IMR-90 (cell line): ENCODE data around the gene ZNF519. TPM values are rescaled to one million over a fixed set of nuclear protein-coding genes. Genes with fewer than 3 reads are reported as not detected.
"Not testable (repeated sequence)": the region's sequence is repeated elsewhere in the genome, so short reads cannot be mapped to it uniquely, and the experiment has no call there.

Source experiments
- ATAC-seq: fragments of 200-7000 bp; cut with Tn5 transposase; 2 replicates; pipeline ENCODE4 v1.9.1; 2020; ENCODE audit warnings: low read depth, mild to moderate bottlenecking, moderate library complexity
- BruUV-seq: library from RNA; stranded (reverse); fragments of 400-500 nt; replicated peaks from 2 replicates; lab custom pipeline; 2021; lab: Mats Ljungman, UMichigan
- CTCF ChIA-PET: fragments of 300-600 bp; formaldehyde crosslinking; extraction: SDS; loops from one replicate; lab custom pipeline; 2021; ENCODE audit warnings: antibody characterized with exemption; lab: Yijun Ruan, JAX
- POLR2A ChIA-PET: fragments of 300-600 bp; sonication (Branson Sonifier 250); formaldehyde crosslinking; loops from one replicate; lab custom pipeline; 2022; ENCODE audit warnings: antibody characterized with exemption; ENCODE audit not compliant: unreplicated experiment; lab: Charles Lee
- DNase-seq: peaks from one replicate; pipeline ENCODE4 v3.0.0; 2013
- H2AFZ ChIP-seq: replicated peaks from 2 replicates; pipeline ENCODE3; 2013; ENCODE audit warnings: low read length, mild to moderate bottlenecking; ENCODE audit not compliant: poor library complexity
- H2AK5ac ChIP-seq: 2 replicates; pipeline ENCODE4 v1.6.1; 2013; ENCODE audit warnings: low read depth, low read length, inconsistent platforms
- H2AK9ac ChIP-seq: replicated peaks from 2 replicates; pipeline ENCODE3; 2013; ENCODE audit warnings: mild to moderate bottlenecking, low read depth, low read length, moderate library complexity; ENCODE audit not compliant: poor library complexity
- H2BK120ac ChIP-seq: 2 replicates; pipeline ENCODE4 v1.6.1; 2013; ENCODE audit warnings: low read depth, low read length, inconsistent platforms
- H2BK15ac ChIP-seq: 3 replicates; pipeline ENCODE4 v1.6.1; 2013; ENCODE audit warnings: low read depth, low read length, inconsistent platforms
- H2BK20ac ChIP-seq: 2 replicates; pipeline ENCODE4 v1.6.1; 2013; ENCODE audit warnings: low read depth, mild to moderate bottlenecking, inconsistent platforms, low read length, moderate library complexity
- H2BK5ac ChIP-seq: 2 replicates; pipeline ENCODE4 v1.6.1; 2013; ENCODE audit warnings: mild to moderate bottlenecking, low read depth, low read length, inconsistent platforms; ENCODE audit not compliant: poor library complexity, severe bottlenecking
- H3K14ac ChIP-seq: replicated peaks from 2 replicates; pipeline ENCODE4 v1.6.1; 2013; ENCODE audit warnings: low read depth, low read length, inconsistent platforms
- H3K18ac ChIP-seq: 2 replicates; pipeline ENCODE4 v1.6.1; 2013; ENCODE audit warnings: low read depth, low read length, control low read depth
- H3K23ac ChIP-seq: 2 replicates; pipeline ENCODE4 v1.6.1; 2013; ENCODE audit warnings: low read depth, low read length, inconsistent platforms
- H3K27ac ChIP-seq: 2 replicates; pipeline ENCODE4 v1.5.1; 2013; ENCODE audit warnings: mild to moderate bottlenecking, control low read depth, low read length; ENCODE audit not compliant: insufficient read depth
- H3K27me3 ChIP-seq: 2 replicates; pipeline ENCODE4 v1.6.1; 2013; ENCODE audit warnings: low read length; ENCODE audit not compliant: control insufficient read depth, insufficient read depth
- H3K36me3 ChIP-seq: 2 replicates; pipeline ENCODE4 v1.6.1; 2013; ENCODE audit warnings: low read length, mixed read lengths; ENCODE audit not compliant: control insufficient read depth, insufficient read depth
- H3K4ac ChIP-seq: 2 replicates; pipeline ENCODE4 v1.6.1; 2013; ENCODE audit warnings: low read depth, low read length, inconsistent platforms
- H3K4me1 ChIP-seq: 2 replicates; pipeline ENCODE4 v1.6.1; 2013; ENCODE audit warnings: low read length, mixed read lengths; ENCODE audit not compliant: control insufficient read depth, insufficient read depth
- H3K4me2 ChIP-seq: 2 replicates; pipeline ENCODE4 v1.6.1; 2013; ENCODE audit warnings: low read depth, mild to moderate bottlenecking, control low read depth, low read length, moderate library complexity
- H3K4me3 ChIP-seq: 2 replicates; pipeline ENCODE4 v1.5.1; 2013; ENCODE audit warnings: low read depth, mild to moderate bottlenecking, control low read depth, low read length, moderate library complexity; ENCODE audit not compliant: insufficient read depth
- H3K56ac ChIP-seq: 2 replicates; pipeline ENCODE4 v1.6.1; 2013; ENCODE audit warnings: low read length, inconsistent platforms; ENCODE audit not compliant: insufficient read depth; ENCODE audit errors: extremely low read depth
- H3K79me1 ChIP-seq, 2 experiments: 2 replicates each; pipeline ENCODE4 v1.6.1; 2013; ENCODE audit warnings: low read length in 2 of 2, inconsistent platforms in 1 of 2, low read depth in 1 of 2
- H3K9ac ChIP-seq: 2 replicates; pipeline ENCODE4 v1.6.1; 2013; ENCODE audit warnings: low read depth, low read length, control low read depth
- H3K9me1 ChIP-seq: 2 replicates; pipeline ENCODE4 v1.6.1; 2013; ENCODE audit warnings: low read length, inconsistent platforms; ENCODE audit not compliant: insufficient read depth
- H3K9me3 ChIP-seq: 2 replicates; pipeline ENCODE4 v1.6.1; 2013; ENCODE audit warnings: low read length; ENCODE audit not compliant: control insufficient read depth, insufficient read depth
- H4K20me1 ChIP-seq: 2 replicates; pipeline ENCODE4 v1.6.1; 2013; ENCODE audit warnings: low read length, inconsistent platforms; ENCODE audit not compliant: insufficient read depth
- H4K5ac ChIP-seq: 2 replicates; pipeline ENCODE4 v1.6.1; 2013; ENCODE audit warnings: mild to moderate bottlenecking, low read depth, low read length, control low read depth
- H4K8ac ChIP-seq, 2 experiments: 2 replicates each; pipeline ENCODE4 v1.6.1; 2013; ENCODE audit warnings: low read depth in 2 of 2, low read length in 2 of 2, control low read depth in 1 of 2, inconsistent platforms in 1 of 2
- H4K91ac ChIP-seq: 2 replicates; pipeline ENCODE4 v1.6.1; 2013; ENCODE audit warnings: low read depth, low read length, inconsistent platforms; ENCODE audit not compliant: insufficient read depth
- CEBPB ChIP-seq: IDR thresholded peaks from 2 replicates; pipeline ENCODE4 v1.6.1; 2012; ENCODE audit warnings: low read depth, low read length, improper control_type of control experiment
- MAFK ChIP-seq: IDR thresholded peaks from 2 replicates; pipeline ENCODE4 v1.6.1; 2012; ENCODE audit warnings: low read depth, low read length, improper control_type of control experiment
- MAZ ChIP-seq: IDR thresholded peaks from 2 replicates; pipeline ENCODE4 v1.6.1; 2012; ENCODE audit warnings: low read depth, mild to moderate bottlenecking, low read length, improper control_type of control experiment, moderate library complexity, borderline replicate concordance
- POLR2A ChIP-seq: IDR thresholded peaks from 2 replicates; pipeline ENCODE4 v1.6.1; 2012; ENCODE audit warnings: mild to moderate bottlenecking, low read depth, low read length
- RFX5 ChIP-seq: IDR thresholded peaks from 2 replicates; pipeline ENCODE4 v1.8.0; 2012; ENCODE audit warnings: low read depth, mild to moderate bottlenecking, low read length, moderate library complexity
- USF2 ChIP-seq: fragments of 150-350 bp; IDR thresholded peaks from 2 replicates; pipeline ENCODE4 v1.6.1; 2017; ENCODE audit warnings: mild to moderate bottlenecking, antibody characterized with exemption, low read length, low read depth
- WGBS, 2 experiments: methylation state at CpG; one replicate each; pipeline versions ENCODE4 v1.1.5 to v1.1.7; 2013; ENCODE audit warnings: missing lambda C conversion rate in 2 of 2; ENCODE audit not compliant: insufficient read length in 1 of 2; ENCODE audit errors: extremely low coverage in 2 of 2; 5-methylcytosine and 5-hydroxymethylcytosine counted together
- dilution Hi-C: fragments of 300-500 bp; cut with HindIII; formaldehyde crosslinking; loops from one replicate; pipeline ENCODE4 v1.14.3; 2018; ENCODE audit warnings: low sequenced_read_pairs; ENCODE audit not compliant: unreplicated experiment
- in situ Hi-C: fragments of 300-500 bp; cut with MboI; formaldehyde crosslinking; loops from 3 replicates; pipeline ENCODE4 v1.14.3; 2019; ENCODE audit warnings: low sequenced_read_pairs, inconsistent platforms, mixed read lengths
- intact Hi-C: fragments of 100-400 bp; cut with micrococcal nuclease; formaldehyde crosslinking; loops from 2 replicates; pipeline ENCODE4 v1.10.0; 2022
- polyA plus RNA-seq, 3 experiments: library from polyadenylated mRNA; depleted of rRNA; stranded (reverse); fragments of >200 nt; gene quantifications; 2 replicates each; pipeline ENCODE4 v1.2.3, GENCODE V29; 2012; ENCODE audit warnings: low replicate concordance in 1 of 3
- total RNA-seq: library from RNA; depleted of rRNA; stranded (reverse); fragments of >200 nt; gene quantifications from 2 replicates; pipeline ENCODE4 v1.2.3, GENCODE V29; 2012

Gene ZNF519
- total and polyA plus RNA-seq, 2 of the 4 experiments (the other 2 are of a cell fraction) = 2.3 to 4.7 TPM

- no peak overlapping the region for H4K8ac ChIP-seq
- no peak overlapping the region for H2BK20ac ChIP-seq
- ChIA-PET POLR2A (no interaction called here), CTCF (no interaction called here)
- no peaks in the 10 kb centered on the region for H3K79me1 ChIP-seq
- no peak overlapping the region for H3K9ac ChIP-seq
- no TSS peak for BruUV-seq
- H3K18ac ChIP-seq = no peak overlapping the region
- DNase-seq = no peak
- H3K4me3 ChIP-seq = no peak overlapping the region
- no peak overlapping the region for H2BK120ac ChIP-seq
- H3K9me3 ChIP-seq = no peaks in the 10 kb centered on the region
- H4K20me1 ChIP-seq = no peaks in the 10 kb centered on the region
- no peak overlapping the region for H3K14ac ChIP-seq
- H3K4me1 ChIP-seq = no peaks in the 10 kb centered on the region
- no peak overlapping the region for H2BK15ac ChIP-seq
- no peaks in the 10 kb centered on the region for H3K27me3 ChIP-seq
- H3K4ac ChIP-seq = no peak overlapping the region
- H2AK5ac ChIP-seq = no peak overlapping the region
- H3K9me1 ChIP-seq = no peaks in the 10 kb centered on the region
- no peak for ATAC-seq
- H2BK5ac ChIP-seq = no peak overlapping the region
- no peak overlapping the region for H4K91ac ChIP-seq
- in situ Hi-C loops (no loop called here), intact Hi-C loops (no loop called here), dilution Hi-C loops (no loop called here)
- H3K27ac ChIP-seq = no peak overlapping the region
- H3K56ac ChIP-seq = no peak overlapping the region
- H3K4me2 ChIP-seq = no peak overlapping the region
- TF ChIP-seq RFX5 (no peak), MAFK (no peak), USF2 (no peak), MAZ (no peak), POLR2A (no peak), CEBPB (no peak)
- H3K23ac ChIP-seq = no peak overlapping the region
- H2AK9ac ChIP-seq = no peak overlapping the region
- no peak overlapping the region for H4K5ac ChIP-seq
- 66% methylated on average over 4 of the region's 6 CpGs; no CpG with 5 or more reads in 1 of the 2 experiments for WGBS, 2 experiments
- H2AFZ ChIP-seq = no peak overlapping the region
- no peaks in the 10 kb centered on the region for H3K36me3 ChIP-seq
Observed at GRCh38 chr18:14144628-14144895, 12.3 kb upstream of the ZNF519 start.

- DNase-seq, BruUV-seq, H2BK15ac ChIP-seq, H3K4me3 ChIP-seq, in situ Hi-C loops, H3K18ac ChIP-seq, H3K9me3 ChIP-seq, H4K8ac ChIP-seq, H3K4me1 ChIP-seq, H3K4me2 ChIP-seq, H3K9ac ChIP-seq, H2BK5ac ChIP-seq, H3K23ac ChIP-seq, H4K5ac ChIP-seq, H2AK5ac ChIP-seq, H3K14ac ChIP-seq, POLR2A ChIA-PET, H2BK20ac ChIP-seq, H4K20me1 ChIP-seq, H3K27ac ChIP-seq, H2BK120ac ChIP-seq, CTCF ChIA-PET, ATAC-seq, H3K27me3 ChIP-seq, H3K9me1 ChIP-seq, H3K36me3 ChIP-seq, H3K79me1 ChIP-seq, H2AK9ac ChIP-seq, intact Hi-C loops, H3K56ac ChIP-seq, H3K4ac ChIP-seq, H4K91ac ChIP-seq, H2AFZ ChIP-seq, dilution Hi-C loops: not testable (repeated sequence)
- WGBS, 2 experiments = 57% methylated on average over 2 of the region's 16 CpGs; no CpG with 5 or more reads in 1 of the 2 experiments
Observed at GRCh38 chr18:14143871-14144627, 11.8 kb upstream of the ZNF519 start.
